Right forelimb (tissue), 1 donor: ENCODE results near the gene KCNQ1.
"Not testable (repeated sequence)": the region's sequence is repeated elsewhere in the genome, so short reads cannot be mapped to it uniquely, and the experiment has no call there.

ENCODE experiments used
- DNase-seq: peaks from one replicate; pipeline ENCODE4 v3.0.0-alpha.2; 2018

KCNQ1 gene

DNA sequence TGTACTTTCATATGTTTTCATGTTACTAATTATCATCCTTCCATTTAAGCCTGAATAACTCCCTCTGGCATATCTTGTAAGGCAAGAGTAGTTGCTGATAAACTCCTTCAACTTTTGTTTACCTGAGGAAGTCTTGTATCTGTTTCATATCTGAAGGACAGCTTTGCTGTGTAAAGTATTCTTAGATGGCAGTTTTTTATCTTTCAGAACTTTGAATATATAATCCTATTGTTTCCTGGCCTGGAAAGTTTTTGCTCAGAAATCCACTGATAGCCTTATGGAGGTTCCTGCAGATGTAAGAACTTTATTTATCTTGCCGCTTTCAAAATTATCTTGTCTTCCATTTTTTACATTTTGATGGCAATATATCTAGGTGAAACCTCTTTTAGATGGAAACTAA, 185.9 kb downstream of the KCNQ1 start:
- DNase-seq: no peak

DNA sequence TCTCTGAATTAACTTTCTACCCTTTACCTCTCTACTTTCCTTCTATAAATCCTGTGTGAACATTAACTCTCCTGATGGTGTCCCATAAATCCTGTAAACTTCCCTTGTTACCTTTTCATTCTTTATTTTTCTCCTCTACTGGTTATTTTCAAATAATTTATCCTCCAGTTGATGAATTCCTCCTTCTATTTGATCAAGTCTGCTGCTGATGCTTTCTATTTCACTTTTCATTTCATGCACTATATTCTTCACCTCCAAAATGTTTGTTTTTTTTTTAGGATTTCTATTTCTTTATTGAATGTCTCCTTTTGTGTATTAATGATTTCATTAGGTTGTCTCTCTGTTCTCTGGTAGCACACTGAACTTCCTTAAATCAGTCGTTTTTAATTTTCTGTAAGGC, 186.4 kb downstream of the KCNQ1 start:
- no peak for DNase-seq

DNA sequence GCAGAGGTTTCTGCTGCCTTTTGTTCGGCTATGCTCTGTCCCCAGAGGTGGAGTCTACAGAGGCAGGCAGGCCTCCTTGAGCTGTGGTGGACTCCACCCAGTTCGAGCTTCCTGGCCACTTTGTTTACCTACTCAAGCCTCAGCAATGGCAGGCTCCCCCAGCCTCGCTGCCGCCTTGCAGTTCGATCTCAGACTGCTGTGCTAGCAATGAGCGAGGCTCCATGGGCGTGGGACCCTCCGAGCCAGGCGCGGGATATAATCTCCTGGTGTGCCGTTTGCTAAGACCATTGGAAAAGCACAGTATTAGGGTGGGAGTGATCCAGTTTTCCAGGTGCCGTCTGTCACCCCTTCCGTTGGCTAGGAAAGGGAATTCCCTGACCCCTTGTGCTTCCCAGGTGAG, 195.0 kb downstream of the KCNQ1 start:
- not testable (repeated sequence) for DNase-seq

DNA sequence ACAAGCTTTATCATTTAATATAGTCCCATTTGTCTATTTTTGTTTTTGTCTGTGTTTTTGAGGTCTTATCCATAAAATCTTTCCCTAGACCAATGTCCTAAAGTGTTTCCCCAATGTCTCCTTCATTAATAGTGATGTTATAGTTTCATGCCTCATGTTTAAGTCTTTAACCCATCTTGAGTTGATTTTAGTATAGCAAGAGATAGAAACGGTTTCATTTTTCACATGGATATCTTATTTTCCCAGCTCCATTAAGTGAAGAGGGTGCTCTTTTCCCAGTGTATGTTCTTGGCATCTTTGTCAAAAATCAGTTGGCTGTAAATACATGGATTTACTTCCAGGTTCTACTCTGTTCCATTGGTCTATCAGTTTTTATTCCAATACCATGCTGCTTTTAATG, 196.8 kb downstream of the KCNQ1 start:
- DNase-seq: no peak

DNA sequence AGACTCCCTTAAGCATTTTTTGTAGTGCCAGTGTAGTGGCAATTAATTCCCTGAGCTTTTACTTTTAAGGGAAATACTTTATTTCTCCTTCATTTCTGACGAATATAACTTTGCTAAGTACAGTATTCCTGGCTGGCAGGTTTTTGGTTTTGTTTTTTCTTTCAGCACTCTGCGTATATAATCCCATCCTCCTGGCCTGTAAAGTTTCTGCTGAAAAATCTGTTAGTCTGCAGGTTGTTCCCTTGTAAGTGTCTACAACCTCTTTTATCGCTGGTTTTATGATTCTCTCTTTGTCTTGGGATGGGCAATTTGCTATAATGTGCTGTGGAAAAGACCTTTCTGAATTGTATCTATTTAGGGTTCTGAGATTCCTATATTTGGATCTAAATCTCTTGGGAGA, 198.9 kb downstream of the KCNQ1 start:
- DNase-seq: no peak

DNA sequence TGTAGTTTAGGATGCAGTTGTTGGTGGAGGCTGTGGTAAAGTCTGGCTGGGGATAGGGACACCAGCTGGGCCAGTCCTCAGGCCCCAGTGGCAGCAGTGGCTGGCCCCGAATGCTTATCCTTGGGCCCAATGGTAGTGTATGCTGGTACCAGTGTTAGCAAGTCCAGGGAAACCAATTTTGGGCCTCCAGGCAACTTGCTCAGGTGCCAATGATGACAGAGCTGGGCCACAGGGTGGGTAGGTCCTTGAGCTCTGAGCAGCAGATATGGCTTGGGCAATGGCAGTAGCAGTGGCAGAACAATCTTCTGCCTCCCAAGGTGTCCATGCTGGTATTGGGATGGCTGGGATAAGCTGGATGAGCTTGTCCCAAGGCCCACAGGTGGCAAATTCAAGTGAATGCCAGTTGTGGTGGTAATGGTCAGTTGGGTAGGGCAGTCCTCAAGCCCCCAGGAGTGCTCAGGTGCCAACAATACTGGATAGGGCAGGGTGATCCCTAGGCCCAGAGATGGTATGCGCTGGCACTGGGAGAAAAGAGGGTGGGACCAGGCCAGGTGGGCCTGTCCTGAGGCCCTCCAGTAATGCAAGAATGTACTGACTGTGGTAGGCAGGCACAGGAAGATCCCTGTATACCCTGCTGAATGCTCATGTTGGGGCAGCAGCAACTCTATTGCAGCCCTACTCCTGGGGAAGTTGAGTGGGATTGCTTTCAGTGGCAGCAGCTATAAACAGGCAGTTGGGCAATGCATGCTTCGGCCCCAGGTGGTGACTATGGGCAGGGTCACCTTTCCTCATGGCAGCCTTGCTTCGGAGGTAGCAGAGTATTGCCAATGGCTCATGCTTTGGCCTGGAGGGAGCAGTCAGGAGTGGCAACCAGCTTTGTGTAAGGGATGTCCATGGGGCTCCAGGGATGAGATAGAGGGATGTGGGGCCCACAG, 200.3 kb downstream of the KCNQ1 start:
- DNase-seq: no peak

DNA sequence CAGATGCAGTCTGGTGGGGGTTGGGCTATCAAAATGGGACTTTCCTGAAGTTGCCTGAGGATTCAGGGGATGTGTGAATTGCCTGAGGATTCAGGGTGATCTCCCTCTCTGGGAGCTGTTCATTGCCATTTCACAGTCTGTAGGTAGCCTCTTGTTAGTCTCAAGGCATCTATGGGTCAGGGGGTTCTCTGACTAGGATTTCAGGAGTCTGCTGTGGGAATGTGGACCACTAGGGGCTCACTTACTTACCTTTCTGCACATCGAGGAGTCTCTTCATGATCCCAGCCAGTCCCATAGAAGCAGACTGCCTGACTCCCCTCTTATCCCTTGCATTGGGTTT, 200.9 kb downstream of the KCNQ1 start:
- DNase-seq: no peak

DNA sequence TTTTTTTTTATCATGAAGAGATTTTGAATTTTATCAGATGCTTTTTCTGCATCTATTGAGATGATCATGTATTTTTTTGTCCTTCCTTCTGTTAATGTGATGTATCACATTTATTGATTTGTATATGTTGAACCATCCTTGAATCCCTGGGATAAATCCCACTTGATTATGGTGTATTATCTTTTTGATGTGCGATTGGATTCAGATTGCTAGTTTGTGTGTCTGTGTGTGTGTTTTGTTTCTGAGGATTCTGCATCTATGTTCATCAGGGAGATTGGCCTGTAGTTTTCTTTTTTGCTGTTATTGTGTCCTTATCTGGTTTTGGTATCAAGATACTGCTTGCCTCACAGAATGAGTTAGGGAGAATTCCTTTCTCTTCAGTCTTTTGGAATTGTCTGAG, 202.4 kb downstream of the KCNQ1 start:
- no peak for DNase-seq

DNA sequence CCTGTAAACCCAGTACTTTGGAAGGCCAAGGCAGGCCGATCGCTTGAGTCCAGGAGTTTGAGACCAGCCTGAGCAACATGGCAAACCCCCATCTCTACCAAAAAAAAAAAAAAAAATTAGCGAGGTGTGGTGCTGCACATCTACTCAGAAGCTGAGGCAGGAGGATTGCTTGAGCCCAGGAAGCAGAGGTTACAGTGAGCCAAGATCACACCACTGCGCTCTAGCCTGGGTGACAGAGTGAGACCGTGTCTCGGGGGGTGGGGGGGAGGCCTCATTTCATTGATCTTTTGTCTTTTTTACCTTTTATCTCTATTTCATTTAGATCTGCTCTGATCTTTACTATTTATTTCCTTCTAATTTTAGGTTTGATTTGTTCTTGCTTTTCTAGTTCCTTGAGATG, 203.1 kb downstream of the KCNQ1 start:
- DNase-seq: no peak

DNA sequence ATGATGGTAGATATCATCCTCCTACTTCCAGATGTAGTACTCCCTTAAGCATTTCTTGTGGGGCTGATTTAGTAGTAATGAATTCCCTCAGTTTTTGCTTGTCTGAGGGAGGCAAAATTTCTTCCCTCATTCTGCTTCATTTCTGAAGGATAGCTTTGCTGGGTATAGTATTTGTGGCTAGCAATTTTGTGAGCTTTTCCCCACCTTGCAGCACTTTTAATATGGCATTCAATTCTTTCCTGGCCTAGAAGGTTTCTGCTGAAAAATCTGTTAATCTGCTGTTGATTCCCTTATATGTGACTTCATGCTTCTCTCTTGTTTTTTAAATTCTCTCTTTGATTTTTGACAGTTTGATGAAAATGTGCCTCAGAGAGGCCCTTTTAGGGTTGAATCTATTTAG, 204.6 kb downstream of the KCNQ1 start:
- DNase-seq: no peak

DNA sequence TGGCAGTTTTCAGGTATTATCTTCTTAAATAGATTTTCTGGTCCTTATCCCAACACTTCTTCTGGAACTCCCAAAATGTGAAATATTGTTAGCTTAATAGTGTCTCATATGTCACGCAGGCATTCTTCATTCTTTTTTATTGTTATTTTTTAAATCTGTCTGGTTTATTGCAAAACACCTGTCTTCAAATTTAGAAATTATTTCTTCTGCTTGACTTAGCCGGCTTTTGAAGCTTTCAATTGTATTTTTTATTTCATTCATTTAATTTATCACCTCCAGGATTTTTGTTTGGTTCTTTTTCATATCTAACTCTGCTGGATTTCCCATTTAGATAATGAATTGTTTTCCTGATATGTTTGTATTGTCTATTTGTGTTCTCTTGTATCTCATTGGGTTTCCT, 205.0 kb downstream of the KCNQ1 start:
- no peak for DNase-seq

DNA sequence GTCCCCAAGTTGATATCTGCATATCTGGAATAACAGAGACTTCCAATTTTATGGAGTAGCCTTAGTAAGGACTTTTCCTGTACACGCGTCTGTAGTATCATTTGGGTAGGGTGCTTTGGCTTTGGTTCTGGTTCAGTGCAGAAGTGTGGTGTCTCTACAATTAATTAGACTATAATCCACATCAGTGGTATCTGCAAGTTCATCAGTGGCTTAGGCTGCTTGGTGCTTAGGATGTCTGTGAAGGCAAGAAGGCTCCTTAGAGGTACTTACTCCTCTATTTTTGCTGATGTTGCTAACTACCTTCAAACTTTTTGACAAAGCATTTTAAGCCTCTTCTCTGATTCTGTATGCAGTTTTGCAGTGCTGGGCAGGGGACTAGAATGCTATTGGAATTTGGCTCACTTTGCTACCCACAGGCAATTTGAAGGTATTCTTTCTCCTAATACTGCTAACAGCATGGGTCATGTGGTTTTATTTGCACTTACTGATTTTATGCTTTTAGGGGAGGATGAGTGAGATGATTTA, 205.6 kb downstream of the KCNQ1 start:
- DNase-seq: no peak

DNA sequence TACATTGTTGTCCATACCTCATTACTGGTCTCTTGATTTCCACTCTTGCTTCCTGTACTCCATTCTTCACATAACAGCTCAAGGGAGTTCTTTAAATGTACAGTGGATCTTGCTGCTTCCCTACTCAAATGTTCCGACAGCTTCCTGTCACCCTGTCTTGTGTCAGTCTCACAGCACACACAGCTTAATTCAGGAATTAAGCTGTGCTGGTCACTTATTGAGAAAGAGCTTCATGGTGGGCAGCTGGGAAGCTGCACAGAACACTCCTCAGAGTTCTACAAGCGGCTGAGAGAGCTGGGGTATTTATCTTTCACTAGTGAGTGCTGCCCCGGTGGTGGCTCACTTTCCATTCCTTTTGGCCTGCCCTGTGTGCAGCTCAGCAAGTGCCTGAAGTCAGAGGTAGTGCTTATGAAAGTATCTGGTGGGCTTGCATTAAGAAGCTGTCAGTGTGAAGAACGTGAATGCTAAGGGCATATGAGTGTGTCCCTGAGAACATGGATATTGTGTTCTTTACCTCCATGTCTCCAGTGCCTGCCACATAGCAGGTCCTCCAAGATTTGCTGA, 206.3 kb downstream of the KCNQ1 start:
- no peak for DNase-seq

DNA sequence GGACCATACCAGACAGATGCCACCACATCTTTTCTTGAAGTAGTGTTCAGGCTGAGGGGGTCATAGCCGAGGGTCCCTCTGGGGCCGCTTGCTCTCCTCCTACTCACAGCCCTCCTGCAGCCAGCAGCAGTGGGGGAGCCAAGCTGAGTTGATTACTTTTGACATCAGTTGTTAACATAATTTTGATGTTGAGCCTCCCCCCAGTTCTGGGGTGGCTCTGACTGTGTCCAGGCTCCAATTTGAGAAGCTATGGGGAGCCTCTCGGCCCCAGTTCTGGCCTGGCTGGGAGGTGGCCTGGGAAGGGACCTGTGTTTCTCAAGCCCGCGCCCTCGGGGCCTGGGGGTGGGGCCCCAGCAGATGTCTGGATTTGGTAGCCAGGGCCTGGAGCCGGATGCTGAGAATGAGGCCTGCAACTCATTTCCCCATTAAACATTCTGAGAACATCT, 207.0 kb downstream of the KCNQ1 start:
- peak; percentile 61 for DNase-seq

DNA sequence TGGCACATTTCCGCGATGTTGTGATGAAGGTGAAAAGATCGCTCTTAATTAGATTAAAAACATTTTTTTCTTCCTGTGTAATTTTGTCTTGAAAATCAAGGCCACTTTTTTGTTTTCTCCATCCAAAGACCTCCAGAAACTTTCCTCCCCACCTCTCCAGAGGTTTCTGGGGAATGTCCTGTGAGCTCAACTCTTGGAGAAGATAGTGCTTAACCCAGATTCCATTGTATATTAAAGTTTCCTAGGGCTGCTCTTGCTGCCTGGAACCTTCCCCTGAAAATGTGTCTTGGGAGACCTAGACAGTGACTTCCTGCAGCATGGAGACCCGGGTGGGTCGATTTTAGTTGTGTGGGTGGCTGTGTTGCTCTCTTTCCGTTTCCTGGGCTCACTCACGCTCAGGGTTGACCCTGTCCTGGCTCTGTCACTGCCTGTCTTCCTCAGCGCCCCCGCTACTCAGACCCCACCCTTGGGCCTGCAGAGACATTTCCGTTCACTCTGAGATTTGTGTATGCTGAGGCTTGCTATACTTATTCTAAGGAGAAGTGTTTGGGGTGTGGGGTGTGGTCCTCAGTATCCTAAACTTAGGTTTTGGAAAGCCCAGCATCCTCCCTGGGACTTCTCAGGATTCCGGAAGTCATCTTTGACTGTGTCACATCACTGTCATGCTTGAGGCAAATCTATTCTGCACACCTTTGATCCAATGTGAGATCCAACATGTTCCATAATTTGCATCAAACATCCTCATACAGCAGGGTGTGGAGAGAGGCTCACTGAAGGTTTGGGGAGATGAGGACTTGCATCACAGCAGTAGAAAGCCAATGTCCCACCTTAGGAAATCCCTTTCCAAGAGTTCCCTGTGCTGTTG, 207.8 kb downstream of the KCNQ1 start:
- DNase-seq: peak; percentile 50

DNA sequence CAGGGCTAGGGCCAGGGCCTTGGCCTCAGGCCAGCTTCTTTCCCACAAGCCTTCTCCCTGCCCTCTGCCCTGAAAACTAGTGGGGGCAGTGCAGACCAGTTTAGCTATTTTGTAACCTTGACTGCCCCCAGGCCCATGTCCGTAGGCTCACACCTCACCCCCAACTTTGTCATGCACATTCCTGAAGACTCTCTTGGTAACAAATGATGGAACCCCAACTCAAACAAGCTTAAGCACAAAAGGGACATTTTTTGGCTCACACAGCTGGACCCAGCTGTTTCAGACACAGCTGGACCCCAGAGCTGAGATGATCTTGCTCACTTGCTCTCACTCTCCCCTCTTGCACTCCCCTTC, 208.4 kb downstream of the KCNQ1 start:
- peak; percentile 49 for DNase-seq

DNA sequence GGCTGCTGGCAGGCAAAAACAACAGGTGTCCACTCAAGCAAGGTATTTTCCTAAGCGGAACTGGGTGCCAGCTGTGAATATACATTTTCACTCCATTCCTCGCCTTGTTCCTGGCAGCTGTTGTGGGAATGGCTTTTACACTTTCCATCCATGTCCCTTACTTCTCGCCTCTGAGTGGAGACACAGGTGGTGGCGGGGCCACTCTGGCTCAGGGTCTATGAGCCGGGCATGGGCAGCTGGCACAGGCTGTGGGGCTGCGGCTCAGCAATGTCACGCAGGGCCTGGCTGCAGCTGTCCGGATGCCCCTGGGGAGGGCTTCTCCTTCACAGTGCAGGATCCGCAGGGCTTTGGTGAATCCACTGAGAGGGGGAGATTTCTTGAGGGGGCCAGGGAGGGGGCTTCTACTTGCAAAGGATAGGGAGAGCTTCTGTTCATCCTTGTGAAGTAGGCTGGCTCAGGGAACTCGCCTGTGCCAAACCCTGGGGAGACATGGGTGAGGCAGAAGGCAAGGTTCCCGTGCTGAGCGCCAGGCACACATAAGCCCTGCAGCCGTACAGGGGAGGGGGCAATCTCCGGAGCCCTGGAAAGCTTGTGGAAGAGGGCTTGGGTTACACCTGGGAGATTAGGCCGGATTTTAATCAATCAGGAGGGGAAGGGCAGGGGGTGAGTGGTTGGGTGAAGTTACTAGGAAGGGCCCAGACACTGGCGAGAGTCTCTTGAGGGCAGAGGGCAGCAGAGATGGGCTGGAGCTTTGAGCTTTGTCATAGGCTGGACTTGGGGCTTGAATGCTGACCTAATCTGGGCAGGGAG, 209.3 kb downstream of the KCNQ1 start:
- peak; percentile 72 for DNase-seq

DNA sequence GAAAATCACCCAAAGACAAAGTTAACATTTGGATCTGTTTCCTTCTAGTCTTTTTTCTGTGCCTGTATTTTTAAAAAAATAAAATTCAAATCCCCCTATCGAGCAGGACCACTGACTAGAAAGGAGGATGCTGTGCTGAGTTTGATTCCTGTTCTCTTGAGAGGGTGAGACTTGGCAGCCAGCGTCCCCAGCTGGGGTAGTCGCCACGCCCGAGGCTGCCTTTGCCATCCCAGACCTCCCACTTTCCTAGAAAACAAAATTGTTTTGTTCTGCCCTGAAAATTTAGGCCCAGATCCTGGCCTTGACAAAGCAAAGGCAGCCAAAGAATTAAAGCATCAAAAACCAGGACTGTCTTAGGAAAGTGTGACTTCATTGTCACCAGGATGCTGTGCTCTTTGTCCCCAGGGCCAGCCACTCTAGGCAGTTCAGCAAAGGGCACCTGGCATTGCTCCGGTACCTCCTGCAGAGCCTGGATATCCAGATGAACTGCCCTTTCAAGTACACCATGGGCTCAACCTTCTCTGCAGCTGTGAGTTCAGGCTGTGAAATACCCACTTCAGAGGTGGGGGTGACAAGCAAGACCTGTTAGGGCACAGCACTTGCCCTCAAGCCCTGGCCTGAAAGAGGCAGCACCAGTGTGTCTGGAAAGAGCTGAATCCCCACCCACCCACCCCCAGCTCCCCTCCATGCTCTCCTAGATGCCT, 210.4 kb downstream of the KCNQ1 start:
- DNase-seq: no peak

DNA sequence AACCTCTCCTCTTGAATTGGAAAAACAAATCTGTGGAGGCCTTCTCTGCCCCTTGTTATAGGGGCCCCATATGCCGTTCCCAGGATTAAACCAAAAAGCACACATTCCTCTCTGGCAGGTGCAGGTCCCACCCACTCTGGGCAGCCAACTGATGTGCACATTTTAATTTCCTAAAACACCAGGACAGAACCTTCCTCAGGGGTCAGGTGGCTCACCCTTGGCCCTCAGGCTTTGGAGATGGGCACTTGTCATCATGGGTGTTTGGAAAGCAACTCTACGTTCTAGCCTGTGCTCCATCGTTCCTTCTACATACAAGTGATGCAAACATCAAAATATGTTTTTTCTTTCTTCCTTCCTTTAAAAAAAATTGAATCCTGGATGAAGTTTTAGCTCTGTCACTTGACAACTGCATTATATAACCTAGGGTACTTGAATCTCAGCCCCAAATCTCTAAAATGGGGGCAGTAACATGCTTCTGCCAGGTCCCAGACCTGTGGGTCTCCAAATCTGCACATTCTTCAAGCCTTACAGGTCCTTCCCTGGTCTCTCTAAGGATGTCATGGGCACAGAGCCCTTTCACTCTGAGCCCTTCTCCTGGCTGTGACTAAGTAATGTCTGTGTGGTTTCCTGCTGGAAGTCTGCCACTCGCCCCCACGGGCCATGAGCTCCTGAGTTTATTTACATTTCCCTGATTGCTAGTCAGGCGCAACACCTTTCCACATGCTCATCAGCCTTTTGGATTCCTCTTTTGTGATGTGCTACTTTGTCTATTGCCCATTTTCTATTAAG, 211.2 kb downstream of the KCNQ1 start:
- no peak for DNase-seq

DNA sequence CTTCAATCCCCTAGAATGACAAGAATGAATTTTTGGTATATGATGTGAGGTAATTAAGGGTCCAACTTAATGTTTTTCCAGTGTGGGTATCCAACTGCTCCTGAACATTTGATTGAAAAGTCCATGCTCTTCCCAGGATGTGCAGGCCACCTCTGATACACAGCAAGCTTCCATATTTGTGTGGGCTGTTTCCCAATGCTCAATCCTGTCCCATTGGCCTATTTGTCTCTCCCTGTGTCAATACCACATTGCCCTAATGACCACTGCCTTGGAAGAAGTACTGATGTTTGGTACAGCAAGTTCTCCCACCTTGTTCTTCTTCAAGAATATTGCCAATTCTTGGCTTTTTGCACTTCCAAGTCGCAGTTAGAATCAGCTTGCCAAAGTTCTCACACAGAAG, 212.1 kb downstream of the KCNQ1 start:
- DNase-seq: no peak

DNA sequence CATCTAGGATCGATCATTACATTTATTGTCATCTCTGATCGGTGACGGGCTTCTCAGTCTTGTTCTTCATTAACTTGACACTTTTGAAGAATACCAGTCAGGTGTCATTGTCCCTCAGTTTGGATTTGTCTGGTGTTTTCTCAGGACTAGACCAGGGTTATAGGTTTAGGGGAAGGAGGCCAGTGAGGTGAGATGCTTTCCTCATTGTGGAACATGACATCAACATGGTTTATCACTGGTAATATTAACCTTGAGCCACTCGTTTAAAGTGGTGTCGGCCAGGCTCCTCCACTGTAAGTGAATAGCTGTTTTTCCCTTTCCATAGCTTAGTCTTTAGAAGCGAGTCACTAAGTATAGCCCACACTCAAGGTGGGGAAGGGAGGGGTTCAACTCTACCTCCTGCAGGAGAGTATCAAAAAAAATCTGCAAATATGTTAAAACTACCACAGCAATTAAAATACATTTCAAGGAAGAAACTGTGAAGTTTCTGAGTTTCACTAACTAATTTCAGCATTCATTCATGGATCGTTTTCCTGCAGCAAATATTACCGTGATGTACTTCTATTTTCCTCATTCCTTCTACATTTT, 213.0 kb downstream of the KCNQ1 start:
- no peak for DNase-seq
